Measurements from ENCODE around the gene GALNT9. TPM values are rescaled to one million over a fixed set of nuclear protein-coding genes. Genes with fewer than 3 reads are reported as not detected.

The GALNT9 gene
- total RNA-seq, 1 experiment from 2014 or later, result 0.45 TPM

- H3K27me3 Mint-ChIP-seq (ENCODE audit: insufficient read depth, unreplicated experiment), result peaks cover 24% of the 10 kb centered on the region
- H3K36me3 Mint-ChIP-seq (ENCODE audit: insufficient read depth, unreplicated experiment), result no peaks in the 10 kb centered on the region
- no peak overlapping the region for H3K4me3 Mint-ChIP-seq (ENCODE audit: unreplicated experiment)
- no peak for TF ChIP-seq CTCF (IDR thresholded peaks at IDR 0.05; ENCODE audit: insufficient read depth in 1 of 2, low read depth in 1 of 2, low read length in 1 of 2, severe bottlenecking in 1 of 2, unreplicated experiment in 1 of 2)
- no peaks in the 10 kb centered on the region for H3K4me1 Mint-ChIP-seq (ENCODE audit: low read depth, unreplicated experiment)
- H3K4me3 ChIP-seq (ENCODE audit: low read depth, low read length), result no peak overlapping the region
- ChIA-PET POLR2A (no interaction called here), CTCF (no interaction called here)
- intact Hi-C loops (cut with micrococcal nuclease; ENCODE audit: unreplicated experiment), result no loop called here
- H3K9me3 Mint-ChIP-seq (ENCODE audit: unreplicated experiment), result peaks cover 9% of the 10 kb centered on the region
- no TSS peak for BruUV-seq (replicated peaks)
- H3K36me3 ChIP-seq (ENCODE audit: control insufficient read depth, insufficient read depth, low read length), result no peaks in the 10 kb centered on the region
- DNase-seq, result no peak
- H3K9me3 ChIP-seq, result no peaks in the 10 kb centered on the region
- H3K27me3 ChIP-seq (replicated peaks; ENCODE audit: control insufficient read depth, insufficient read depth, low read length), result no peaks in the 10 kb centered on the region
- no peak overlapping the region for H3K27ac Mint-ChIP-seq (ENCODE audit: unreplicated experiment)
- no peaks in the 10 kb centered on the region for H3K4me1 ChIP-seq
These were observed 82.2 kb downstream of the GALNT9 start for GRCh38 chr12:132246997-132247717.

GRCh38 chr12:132245521-132246101 lies 83.8 kb downstream of the GALNT9 start:
- no TSS peak for BruUV-seq (replicated peaks)
- no peak for DNase-seq
- Mint-ChIP-seq H3K27ac (ENCODE audit: unreplicated experiment) (no peak overlapping the region), H3K4me3 (ENCODE audit: unreplicated experiment) (no peak overlapping the region), H3K27me3 (ENCODE audit: insufficient read depth, unreplicated experiment) (peaks cover 24% of the 10 kb centered on the region), H3K4me1 (ENCODE audit: low read depth, unreplicated experiment) (no peaks in the 10 kb centered on the region), H3K9me3 (ENCODE audit: unreplicated experiment) (peaks cover 9% of the 10 kb centered on the region), H3K36me3 (ENCODE audit: insufficient read depth, unreplicated experiment) (no peaks in the 10 kb centered on the region)
- H3K27me3 ChIP-seq (replicated peaks; ENCODE audit: control insufficient read depth, insufficient read depth, low read length), result no peaks in the 10 kb centered on the region
- H3K36me3 ChIP-seq (ENCODE audit: control insufficient read depth, insufficient read depth, low read length), result no peaks in the 10 kb centered on the region
- intact Hi-C loops (cut with micrococcal nuclease; ENCODE audit: unreplicated experiment), result no loop called here
- no peaks in the 10 kb centered on the region for H3K4me1 ChIP-seq
- ChIA-PET POLR2A (no interaction called here), CTCF (no interaction called here)
- no peak for TF ChIP-seq CTCF (IDR thresholded peaks at IDR 0.05; ENCODE audit: insufficient read depth in 1 of 2, low read depth in 1 of 2, low read length in 1 of 2, severe bottlenecking in 1 of 2, unreplicated experiment in 1 of 2)
- no peak overlapping the region for H3K4me3 ChIP-seq (ENCODE audit: low read depth, low read length)
- no peaks in the 10 kb centered on the region for H3K9me3 ChIP-seq

GRCh38 chr12:132244724-132245295 lies 84.6 kb downstream of the GALNT9 start:
- H3K4me3 ChIP-seq (ENCODE audit: low read depth, low read length), result no peak overlapping the region
- H3K36me3 ChIP-seq (ENCODE audit: control insufficient read depth, insufficient read depth, low read length), result no peaks in the 10 kb centered on the region
- ChIA-PET CTCF (no interaction called here), POLR2A (no interaction called here)
- H3K9me3 ChIP-seq, result no peaks in the 10 kb centered on the region
- Mint-ChIP-seq H3K9me3 (ENCODE audit: unreplicated experiment) (peaks cover 11% of the 10 kb centered on the region), H3K36me3 (ENCODE audit: insufficient read depth, unreplicated experiment) (no peaks in the 10 kb centered on the region), H3K4me1 (ENCODE audit: low read depth, unreplicated experiment) (no peaks in the 10 kb centered on the region), H3K27me3 (ENCODE audit: insufficient read depth, unreplicated experiment) (peaks cover 22% of the 10 kb centered on the region), H3K4me3 (ENCODE audit: unreplicated experiment) (no peak overlapping the region), H3K27ac (ENCODE audit: unreplicated experiment) (no peak overlapping the region)
- intact Hi-C loops (cut with micrococcal nuclease; ENCODE audit: unreplicated experiment), result no loop called here
- DNase-seq, result no peak
- no peaks in the 10 kb centered on the region for H3K27me3 ChIP-seq (replicated peaks; ENCODE audit: control insufficient read depth, insufficient read depth, low read length)
- no peak for TF ChIP-seq CTCF (IDR thresholded peaks at IDR 0.05; ENCODE audit: insufficient read depth in 1 of 2, low read depth in 1 of 2, low read length in 1 of 2, severe bottlenecking in 1 of 2, unreplicated experiment in 1 of 2)
- no TSS peak for BruUV-seq (replicated peaks)
- no peaks in the 10 kb centered on the region for H3K4me1 ChIP-seq
